GM23338 (cell line): ENCODE measurements around the gene GRIK1. TPM values are rescaled to one million over a fixed set of nuclear protein-coding genes. Genes with fewer than 3 reads are reported as not detected.

Source experiments
- ATAC-seq: fragments of 200-7000 bp; cut with Tn5 transposase; 3 replicates; pipeline ENCODE4 v1.9.1; 2020
- DNase-seq: peaks from one replicate; pipeline ENCODE4 v3.0.0-alpha.2; 2015; ENCODE audit warnings: low spot score
- H2AFZ ChIP-seq: fragments of 200-600 bp; sonication (generic); 2 replicates; pipeline ENCODE4 v1.8.0; 2016; ENCODE audit warnings: antibody characterized with exemption, mild to moderate bottlenecking, moderate library complexity
- H3F3A ChIP-seq: fragments of 200-600 bp; sonication (generic); replicated peaks from 2 replicates; pipeline ENCODE4 v1.8.0; 2017; ENCODE audit warnings: antibody characterized with exemption, mixed run types, low read depth
- H3K27ac ChIP-seq: fragments of 200-600 bp; sonication (generic); 2 replicates; pipeline ENCODE4 v1.6.1; 2016; ENCODE audit warnings: low read depth
- H3K27me3 ChIP-seq: fragments of 200-600 bp; sonication (generic); 2 replicates; pipeline ENCODE4 v1.8.0; 2016; ENCODE audit warnings: mild to moderate bottlenecking, mixed run types, moderate library complexity; ENCODE audit not compliant: insufficient read depth
- H3K36me3 ChIP-seq: fragments of 200-600 bp; sonication (generic); 2 replicates; pipeline ENCODE4 v1.8.0; 2016; ENCODE audit warnings: mild to moderate bottlenecking; ENCODE audit not compliant: insufficient read depth
- H3K4me1 ChIP-seq: fragments of 200-600 bp; sonication (generic); 2 replicates; pipeline ENCODE4 v1.8.0; 2016; ENCODE audit warnings: mild to moderate bottlenecking, moderate library complexity; ENCODE audit not compliant: insufficient read depth
- H3K4me2 ChIP-seq: fragments of 200-600 bp; sonication (generic); 2 replicates; pipeline ENCODE4 v1.7.1; 2017; ENCODE audit warnings: mixed run types
- H3K4me3 ChIP-seq: fragments of 200-600 bp; sonication (generic); 2 replicates; pipeline ENCODE4 v1.6.1; 2016; ENCODE audit warnings: mixed run types
- H3K79me2 ChIP-seq: fragments of 200-600 bp; sonication (generic); replicated peaks from 2 replicates; pipeline ENCODE4 v1.8.0; 2017; ENCODE audit warnings: mild to moderate bottlenecking; ENCODE audit not compliant: insufficient read depth
- H3K9me2 ChIP-seq: fragments of 200-600 bp; sonication (generic); 2 replicates; pipeline ENCODE4 v1.8.0; 2017; ENCODE audit not compliant: insufficient read depth
- H4K20me1 ChIP-seq: fragments of 200-600 bp; sonication (generic); replicated peaks from 2 replicates; pipeline ENCODE4 v1.8.0; 2017; ENCODE audit warnings: mild to moderate bottlenecking; ENCODE audit not compliant: insufficient read depth
- H3K27ac Mint-ChIP-seq: 2 replicates; pipeline ENCODE4 v1.8.0; 2020; ENCODE audit warnings: inconsistent platforms, mild to moderate bottlenecking, moderate library complexity, mixed read lengths
- H3K27me3 Mint-ChIP-seq: 3 replicates; pipeline ENCODE4 v1.8.0; 2022; ENCODE audit warnings: low read depth, mild to moderate bottlenecking, moderate library complexity, mixed read lengths, inconsistent platforms; ENCODE audit not compliant: insufficient read depth, poor library complexity
- H3K36me3 Mint-ChIP-seq: 3 replicates; pipeline ENCODE4 v1.8.0; 2021; ENCODE audit warnings: low read depth, mild to moderate bottlenecking, inconsistent platforms, moderate library complexity, mixed read lengths
- H3K4me1 Mint-ChIP-seq: 3 replicates; pipeline ENCODE4 v1.8.0; 2020; ENCODE audit warnings: mild to moderate bottlenecking, inconsistent platforms, mixed read lengths
- H3K4me3 Mint-ChIP-seq: 3 replicates; pipeline ENCODE4 v1.8.0; 2021; ENCODE audit warnings: moderate library complexity, mild to moderate bottlenecking, inconsistent platforms, mixed read lengths
- H3K9me3 Mint-ChIP-seq: 3 replicates; pipeline ENCODE4 v1.8.0; 2020; ENCODE audit warnings: moderate library complexity, mild to moderate bottlenecking, inconsistent platforms, mixed read lengths
- CTCF ChIP-seq, 2 experiments: fragments of 200-600 bp in 1 of 2; sonication (generic) in 1 of 2; conservative IDR thresholded peaks; 2 replicates each; pipeline versions ENCODE4 v1.5.1 to v1.6.1; 2016 to 2017; ENCODE audit warnings: antibody characterized with exemption in 2 of 2, low read depth in 2 of 2, mild to moderate bottlenecking in 2 of 2, moderate library complexity in 1 of 2
- EZH2 ChIP-seq: fragments of 200-600 bp; sonication (generic); IDR thresholded peaks from one replicate; pipeline ENCODE4 v1.8.0; 2017; ENCODE audit warnings: antibody characterized with exemption, mild to moderate bottlenecking, low read depth; ENCODE audit not compliant: unreplicated experiment
- EZH2phosphoT487 ChIP-seq: fragments of 200-600 bp; sonication (generic); IDR thresholded peaks from one replicate; pipeline ENCODE4 v1.8.1; 2018; ENCODE audit warnings: antibody characterized with exemption; ENCODE audit not compliant: unreplicated experiment
- NANOG ChIP-seq: IDR thresholded peaks from 2 replicates; pipeline ENCODE4 v1.6.1; 2016; ENCODE audit warnings: antibody characterized with exemption, borderline replicate concordance
- POLR2AphosphoS5 ChIP-seq: IDR thresholded peaks from 2 replicates; pipeline ENCODE4 v1.6.1; 2016; ENCODE audit warnings: antibody characterized with exemption, low read depth
- REST ChIP-seq: IDR thresholded peaks from one replicate; pipeline ENCODE4 v1.6.1; 2018; ENCODE audit warnings: antibody characterized with exemption; ENCODE audit not compliant: unreplicated experiment
- STAT1 ChIP-seq: IDR thresholded peaks from one replicate; pipeline ENCODE4 v1.6.1; 2016; ENCODE audit warnings: antibody characterized with exemption; ENCODE audit not compliant: unreplicated experiment
- ZNF114 ChIP-seq: fragments of 250-450 bp; sonication (Bioruptor Pico); IDR thresholded peaks from 2 replicates; pipeline ENCODE4 v1.5.0; 2020; ENCODE audit warnings: mild to moderate bottlenecking, moderate library complexity
- ZNF331 ChIP-seq: fragments of 250-450 bp; sonication (Bioruptor Pico); IDR thresholded peaks from 2 replicates; pipeline ENCODE4 v1.5.0; 2020; ENCODE audit warnings: low read depth, mild to moderate bottlenecking, moderate library complexity
- polyA plus RNA-seq: library from polyadenylated mRNA; unstranded; fragments of >200 nt; fragmentation: Nextera tagmentation; extraction: Ambion mirVana; gene quantifications from 2 replicates; pipeline ENCODE4 v1.2.1, GENCODE V29; 2016
- total RNA-seq: library from RNA; depleted of rRNA; stranded (reverse); fragments of >200 nt; shearing (Covaris generic); gene quantifications from 2 replicates; pipeline ENCODE4 v1.2.3, GENCODE V29; 2014
- TF ChIP-seq, protein P1 (sequence below): fragments of 250-450 bp; sonication (Bioruptor Pico); IDR thresholded peaks from 2 replicates; pipeline ENCODE4 v1.5.0; 2020; ENCODE audit warnings: mild to moderate bottlenecking, moderate library complexity
- TF ChIP-seq, protein P2 (sequence below): IDR thresholded peaks from 2 replicates; pipeline ENCODE4 v1.6.1; 2016; ENCODE audit warnings: antibody characterized with exemption

The GRIK1 gene
- total and polyA plus RNA-seq, 2 experiments from 2014 or later, result 0.18 to 0.42 TPM

GRCh38 chr21:29586696-29587095 is 353.1 kb downstream of the GRIK1 start (continued):
- TF ChIP-seq CTCF (conservative IDR thresholded peaks at IDR 0.05; ENCODE audit: low read depth in 2 of 2), result no peak

DNA sequence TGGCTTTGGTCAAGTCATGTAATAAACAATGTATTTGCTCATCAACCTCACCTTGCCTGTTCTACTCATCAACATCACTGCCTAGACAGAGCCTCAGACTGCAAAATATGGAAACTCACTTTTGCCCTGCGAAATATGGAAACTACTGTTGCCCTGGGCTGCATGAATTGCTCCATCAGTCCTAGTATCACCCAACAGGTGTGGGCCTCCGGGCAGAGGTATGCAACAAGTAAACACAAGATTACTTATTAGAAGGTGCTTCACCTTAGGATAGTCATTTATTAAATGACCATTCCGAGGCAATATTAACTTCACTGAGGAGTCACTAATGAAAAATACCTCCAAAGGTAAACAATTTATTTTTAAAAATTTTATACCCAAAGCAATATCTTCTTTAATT is 354.3 kb downstream of the GRIK1 start:
- no peak for DNase-seq
- Mint-ChIP-seq H3K4me1 (peaks cover 2% of the 10 kb centered on the region; the same call in 2 of the 3 replicates), H3K4me3 (no peak overlapping the region), H3K36me3 (no peaks in the 10 kb centered on the region), H3K27ac (no peak overlapping the region), H3K27me3 (no peaks in the 10 kb centered on the region), H3K9me3 (no peaks in the 10 kb centered on the region)
- no peak for TF ChIP-seq ZNF114 (CRISPR knock-in tag)
- TF ChIP-seq, protein P1, sequence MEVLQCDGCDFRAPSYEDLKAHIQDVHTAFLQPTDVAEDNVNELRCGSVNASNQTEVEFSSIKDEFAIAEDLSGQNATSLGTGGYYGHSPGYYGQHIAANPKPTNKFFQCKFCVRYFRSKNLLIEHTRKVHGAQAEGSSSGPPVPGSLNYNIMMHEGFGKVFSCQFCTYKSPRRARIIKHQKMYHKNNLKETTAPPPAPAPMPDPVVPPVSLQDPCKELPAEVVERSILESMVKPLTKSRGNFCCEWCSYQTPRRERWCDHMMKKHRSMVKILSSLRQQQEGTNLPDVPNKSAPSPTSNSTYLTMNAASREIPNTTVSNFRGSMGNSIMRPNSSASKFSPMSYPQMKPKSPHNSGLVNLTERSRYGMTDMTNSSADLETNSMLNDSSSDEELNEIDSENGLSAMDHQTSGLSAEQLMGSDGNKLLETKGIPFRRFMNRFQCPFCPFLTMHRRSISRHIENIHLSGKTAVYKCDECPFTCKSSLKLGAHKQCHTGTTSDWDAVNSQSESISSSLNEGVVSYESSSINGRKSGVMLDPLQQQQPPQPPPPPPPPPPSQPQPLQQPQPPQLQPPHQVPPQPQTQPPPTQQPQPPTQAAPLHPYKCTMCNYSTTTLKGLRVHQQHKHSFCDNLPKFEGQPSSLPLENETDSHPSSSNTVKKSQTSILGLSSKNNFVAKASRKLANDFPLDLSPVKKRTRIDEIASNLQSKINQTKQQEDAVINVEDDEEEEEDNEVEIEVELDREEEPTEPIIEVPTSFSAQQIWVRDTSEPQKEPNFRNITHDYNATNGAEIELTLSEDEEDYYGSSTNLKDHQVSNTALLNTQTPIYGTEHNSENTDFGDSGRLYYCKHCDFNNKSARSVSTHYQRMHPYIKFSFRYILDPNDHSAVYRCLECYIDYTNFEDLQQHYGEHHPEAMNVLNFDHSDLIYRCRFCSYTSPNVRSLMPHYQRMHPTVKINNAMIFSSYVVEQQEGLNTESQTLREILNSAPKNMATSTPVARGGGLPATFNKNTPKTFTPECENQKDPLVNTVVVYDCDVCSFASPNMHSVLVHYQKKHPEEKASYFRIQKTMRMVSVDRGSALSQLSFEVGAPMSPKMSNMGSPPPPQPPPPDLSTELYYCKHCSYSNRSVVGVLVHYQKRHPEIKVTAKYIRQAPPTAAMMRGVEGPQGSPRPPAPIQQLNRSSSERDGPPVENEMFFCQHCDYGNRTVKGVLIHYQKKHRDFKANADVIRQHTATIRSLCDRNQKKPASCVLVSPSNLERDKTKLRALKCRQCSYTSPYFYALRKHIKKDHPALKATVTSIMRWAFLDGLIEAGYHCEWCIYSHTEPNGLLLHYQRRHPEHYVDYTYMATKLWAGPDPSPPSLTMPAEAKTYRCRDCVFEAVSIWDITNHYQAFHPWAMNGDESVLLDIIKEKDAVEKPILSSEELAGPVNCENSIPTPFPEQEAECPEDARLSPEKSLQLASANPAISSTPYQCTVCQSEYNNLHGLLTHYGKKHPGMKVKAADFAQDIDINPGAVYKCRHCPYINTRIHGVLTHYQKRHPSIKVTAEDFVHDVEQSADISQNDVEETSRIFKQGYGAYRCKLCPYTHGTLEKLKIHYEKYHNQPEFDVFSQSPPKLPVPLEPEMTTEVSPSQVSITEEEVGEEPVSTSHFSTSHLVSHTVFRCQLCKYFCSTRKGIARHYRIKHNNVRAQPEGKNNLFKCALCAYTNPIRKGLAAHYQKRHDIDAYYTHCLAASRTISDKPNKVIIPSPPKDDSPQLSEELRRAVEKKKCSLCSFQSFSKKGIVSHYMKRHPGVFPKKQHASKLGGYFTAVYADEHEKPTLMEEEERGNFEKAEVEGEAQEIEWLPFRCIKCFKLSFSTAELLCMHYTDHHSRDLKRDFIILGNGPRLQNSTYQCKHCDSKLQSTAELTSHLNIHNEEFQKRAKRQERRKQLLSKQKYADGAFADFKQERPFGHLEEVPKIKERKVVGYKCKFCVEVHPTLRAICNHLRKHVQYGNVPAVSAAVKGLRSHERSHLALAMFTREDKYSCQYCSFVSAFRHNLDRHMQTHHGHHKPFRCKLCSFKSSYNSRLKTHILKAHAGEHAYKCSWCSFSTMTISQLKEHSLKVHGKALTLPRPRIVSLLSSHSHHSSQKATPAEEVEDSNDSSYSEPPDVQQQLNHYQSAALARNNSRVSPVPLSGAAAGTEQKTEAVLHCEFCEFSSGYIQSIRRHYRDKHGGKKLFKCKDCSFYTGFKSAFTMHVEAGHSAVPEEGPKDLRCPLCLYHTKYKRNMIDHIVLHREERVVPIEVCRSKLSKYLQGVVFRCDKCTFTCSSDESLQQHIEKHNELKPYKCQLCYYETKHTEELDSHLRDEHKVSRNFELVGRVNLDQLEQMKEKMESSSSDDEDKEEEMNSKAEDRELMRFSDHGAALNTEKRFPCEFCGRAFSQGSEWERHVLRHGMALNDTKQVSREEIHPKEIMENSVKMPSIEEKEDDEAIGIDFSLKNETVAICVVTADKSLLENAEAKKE (CRISPR knock-in tag), result no peak
- no peak for TF ChIP-seq ZNF331 (CRISPR knock-in tag)
- no peak for TF ChIP-seq REST
- no peak for TF ChIP-seq EZH2phosphoT487
- TF ChIP-seq, protein P2, sequence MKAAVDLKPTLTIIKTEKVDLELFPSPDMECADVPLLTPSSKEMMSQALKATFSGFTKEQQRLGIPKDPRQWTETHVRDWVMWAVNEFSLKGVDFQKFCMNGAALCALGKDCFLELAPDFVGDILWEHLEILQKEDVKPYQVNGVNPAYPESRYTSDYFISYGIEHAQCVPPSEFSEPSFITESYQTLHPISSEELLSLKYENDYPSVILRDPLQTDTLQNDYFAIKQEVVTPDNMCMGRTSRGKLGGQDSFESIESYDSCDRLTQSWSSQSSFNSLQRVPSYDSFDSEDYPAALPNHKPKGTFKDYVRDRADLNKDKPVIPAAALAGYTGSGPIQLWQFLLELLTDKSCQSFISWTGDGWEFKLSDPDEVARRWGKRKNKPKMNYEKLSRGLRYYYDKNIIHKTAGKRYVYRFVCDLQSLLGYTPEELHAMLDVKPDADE, result no peak
- no peak for TF ChIP-seq STAT1
- no peak for TF ChIP-seq POLR2AphosphoS5
- no peak for TF ChIP-seq NANOG
- no peak for TF ChIP-seq EZH2
- no peak overlapping the region for H3K4me2 ChIP-seq
- peaks cover 5% of the 10 kb centered on the region; the same call in 1 of the 2 replicates for H3K9me2 ChIP-seq
- H3K79me2 ChIP-seq, result no peaks in the 10 kb centered on the region
- no peaks in the 10 kb centered on the region for H4K20me1 ChIP-seq
- no peaks in the 10 kb centered on the region for H3K36me3 ChIP-seq
- H3K27me3 ChIP-seq, result no peaks in the 10 kb centered on the region
- H3K4me3 ChIP-seq, result no peak overlapping the region
- no peak overlapping the region for H3K27ac ChIP-seq
- H3F3A ChIP-seq, result no peaks in the 10 kb centered on the region
- H3K4me1 ChIP-seq, result peaks cover 8% of the 10 kb centered on the region
- H2AFZ ChIP-seq, result no peak overlapping the region
- ATAC-seq, result no peak
